PC-3 (cell line): ENCODE data around the gene TEX14. TPM values are rescaled to one million over a fixed set of nuclear protein-coding genes. Genes with fewer than 3 reads are reported as not detected.
A peak's percentile ranks its signal among the peaks of the same experiment; 100 is the strongest.
"Not testable (repeated sequence)": the region's sequence is repeated elsewhere in the genome, so short reads cannot be mapped to it uniquely, and the experiment has no call there.

ENCODE experiments used
- ATAC-seq: fragments of 200-7000 bp; cut with Tn5 transposase; 2 replicates; pipeline ENCODE4 v1.9.1; 2020; ENCODE audit warnings: mild to moderate bottlenecking, moderate library complexity
- BruUV-seq: library from RNA; stranded (reverse); fragments of 400-500 nt; replicated peaks from 2 replicates; lab custom pipeline; 2021; lab: Mats Ljungman, UMichigan
- CTCF ChIA-PET: fragments of 300-600 bp; sonication (Branson Sonifier 250); formaldehyde crosslinking; loops from one replicate; lab custom pipeline; 2022; ENCODE audit warnings: antibody characterized with exemption; lab: Charles Lee
- POLR2A ChIA-PET: fragments of 300-600 bp; sonication (Branson Sonifier 250); formaldehyde crosslinking; loops from one replicate; lab custom pipeline; 2022; ENCODE audit warnings: antibody characterized with exemption; ENCODE audit not compliant: unreplicated experiment; lab: Charles Lee
- DNase-seq: peaks from one replicate; pipeline ENCODE4 v3.0.0-alpha.2; 2015
- H2AFZ ChIP-seq: fragments of 300-600 bp; sonication (generic); 2 replicates; pipeline ENCODE4 v1.6.0; 2016; ENCODE audit warnings: antibody characterized with exemption, low read length
- H3F3A ChIP-seq: fragments of 300-600 bp; sonication (generic); one replicate; pipeline ENCODE4 v1.6.0; 2017; ENCODE audit warnings: antibody characterized with exemption, low read length, control low read depth, mild to moderate bottlenecking; ENCODE audit not compliant: unreplicated experiment
- H3K27ac ChIP-seq: fragments of 300-600 bp; sonication (generic); 2 replicates; pipeline ENCODE4 v1.5.1; 2016; ENCODE audit warnings: mild to moderate bottlenecking, low read length
- H3K27me3 ChIP-seq: fragments of 300-600 bp; sonication (generic); 2 replicates; pipeline ENCODE4 v1.6.1; 2016; ENCODE audit warnings: low read length, mixed read lengths
- H3K36me3 ChIP-seq: fragments of 300-600 bp; sonication (generic); 2 replicates; pipeline ENCODE4 v1.6.1; 2016; ENCODE audit warnings: low read depth, mixed run types, low read length, mixed read lengths
- H3K4me1 ChIP-seq: fragments of 300-600 bp; sonication (generic); 2 replicates; pipeline ENCODE4 v1.5.1; 2016; ENCODE audit warnings: low read length; ENCODE audit not compliant: insufficient read depth
- H3K4me2 ChIP-seq: fragments of 300-600 bp; sonication (generic); 2 replicates; pipeline ENCODE4 v1.6.0; 2016; ENCODE audit warnings: low read length
- H3K4me3 ChIP-seq: fragments of 300-600 bp; sonication (generic); 2 replicates; pipeline ENCODE4 v1.5.1; 2016; ENCODE audit warnings: mild to moderate bottlenecking, low read length, mixed read lengths
- H3K79me2 ChIP-seq: fragments of 300-600 bp; sonication (generic); 2 replicates; pipeline ENCODE4 v1.6.1; 2017; ENCODE audit warnings: low read length, mixed read lengths
- H3K9ac ChIP-seq: fragments of 300-600 bp; sonication (generic); 2 replicates; pipeline ENCODE4 v1.6.0; 2016; ENCODE audit warnings: mild to moderate bottlenecking, low read length
- H3K9me2 ChIP-seq: fragments of 300-600 bp; sonication (generic); replicated peaks from 2 replicates; pipeline ENCODE4 v1.6.1; 2016; ENCODE audit warnings: mixed run types, low read length, mixed read lengths
- H3K9me3 ChIP-seq: fragments of 300-600 bp; sonication (generic); 2 replicates; pipeline ENCODE4 v1.6.1; 2016; ENCODE audit warnings: low read length, mixed read lengths
- H4K20me1 ChIP-seq: fragments of 300-600 bp; sonication (generic); 2 replicates; pipeline ENCODE4 v1.6.1; 2016; ENCODE audit warnings: low read length, mixed read lengths
- CTCF ChIP-seq: fragments of 300-600 bp; sonication (generic); conservative IDR thresholded peaks from 2 replicates; pipeline ENCODE4 v1.5.1; 2017; ENCODE audit warnings: antibody characterized with exemption, low read depth, mild to moderate bottlenecking, low read length
- EZH2 ChIP-seq: fragments of 300-600 bp; sonication (generic); IDR thresholded peaks from one replicate; pipeline ENCODE4 v1.6.1; 2017; ENCODE audit warnings: antibody characterized with exemption, mild to moderate bottlenecking, low read length; ENCODE audit not compliant: unreplicated experiment
- EZH2phosphoT487 ChIP-seq: fragments of 300-600 bp; sonication (generic); IDR thresholded peaks from 2 replicates; pipeline ENCODE4 v1.6.1; 2018; ENCODE audit warnings: mild to moderate bottlenecking, antibody characterized with exemption, low read length, borderline replicate concordance
- intact Hi-C: fragments of 100-400 bp; cut with micrococcal nuclease; formaldehyde crosslinking; loops from 2 replicates; pipeline ENCODE4 v1.9.0; 2023
- total RNA-seq: library from RNA; depleted of rRNA; stranded (reverse); fragments of >200 nt; gene quantifications from 2 replicates; pipeline ENCODE4 v1.2.3, GENCODE V29; 2014

Gene TEX14
- total RNA-seq, 1 experiment from 2014 or later, result 0.29 TPM

- DNase-seq (peak; percentile 98), ATAC-seq (peak; percentile 91)
- ChIA-PET CTCF (interaction anchor here (0.7 kb wide), 1 partner anchor 99 kb away, joined by 3 read pairs; no protein-coding TSS in a partner anchor), POLR2A (interaction anchor here (0.5 to 1.2 kb wide), 6 partner anchors 27 to 87 kb away, joined by 3 to 14 read pairs (median 9); no protein-coding TSS in a partner anchor)
- Histone ChIP-seq H2AFZ (peak overlapping the region; percentile 73), H3K4me3 (peak overlapping the region; percentile 56), H3K4me1 (0 out of 2 replicates have a peak, but pooled peaks cover 8% of the 10 kb centered on the region), H3K9ac (peak overlapping the region; percentile 81), H4K20me1 (no peaks in the 10 kb centered on the region), H3K36me3 (no peaks in the 10 kb centered on the region), H3F3A (peaks cover 6% of the 10 kb centered on the region), H3K9me2 (no peaks in the 10 kb centered on the region), H3K4me2 (peak overlapping the region; percentile 75), H3K79me2 (no peaks in the 10 kb centered on the region), H3K9me3 (no peaks in the 10 kb centered on the region), H3K27me3 (no peaks in the 10 kb centered on the region), H3K27ac (peak overlapping the region; percentile 89)
- intact Hi-C loops, result loop anchor here (1.0 kb wide), 4 partner anchors 8 to 141 kb away; no protein-coding TSS in a partner anchor
- no peak for TF ChIP-seq EZH2
- no peak for TF ChIP-seq CTCF
- TF ChIP-seq EZH2phosphoT487, result no peak
- TSS peak; percentile 100 for BruUV-seq
Observed at GRCh38 chr17:58658804-58659713, 32.8 kb downstream of the TEX14 start.

GRCh38 chr17:58657962-58658803 lies 33.7 kb downstream of the TEX14 start:
- H3K4me1 ChIP-seq, H3F3A ChIP-seq, H3K9me3 ChIP-seq, H3K9me2 ChIP-seq, H3K27ac ChIP-seq, H3K9ac ChIP-seq, intact Hi-C loops, H3K4me3 ChIP-seq, H4K20me1 ChIP-seq, BruUV-seq, H3K36me3 ChIP-seq, H3K79me2 ChIP-seq, H2AFZ ChIP-seq, H3K27me3 ChIP-seq: not testable (repeated sequence)
- POLR2A ChIA-PET, result interaction anchor here (0.7 to 1.2 kb wide), 4 partner anchors 26 to 86 kb away, joined by 3 to 12 read pairs (median 6); no protein-coding TSS in a partner anchor
- ATAC-seq (peak; percentile 11; the same call in 1 of the 2 replicates), DNase-seq (peak; percentile 49)
- CTCF ChIA-PET, result interaction anchor here (0.7 kb wide), 1 partner anchor 98 kb away, joined by 3 read pairs; no protein-coding TSS in a partner anchor
- H3K4me2 ChIP-seq, result peak overlapping the region; percentile 75

GRCh38 chr17:58648236-58648635 lies 43.6 kb downstream of the TEX14 start:
- H3K4me3 ChIP-seq, result no peak overlapping the region
- BruUV-seq, result no TSS peak
- no peaks in the 10 kb centered on the region for H4K20me1 ChIP-seq
- TF ChIP-seq CTCF (no peak), EZH2phosphoT487 (no peak), EZH2 (no peak)
- H3K9me2 ChIP-seq, result no peaks in the 10 kb centered on the region
- H3K4me2 ChIP-seq, result no peak overlapping the region
- H3K4me1 ChIP-seq, result peaks cover 3% of the 10 kb centered on the region
- H3K36me3 ChIP-seq, result no peaks in the 10 kb centered on the region
- POLR2A ChIA-PET, result interaction anchor here (0.6 kb wide), 1 partner anchor 17 kb away, joined by 4 read pairs; no protein-coding TSS in a partner anchor
- CTCF ChIA-PET, result no interaction called here
- intact Hi-C loops, result no loop called here
- no peak overlapping the region for H3K27ac ChIP-seq
- H3K27me3 ChIP-seq, result no peaks in the 10 kb centered on the region
- H3K9ac ChIP-seq, result no peak overlapping the region
- no peaks in the 10 kb centered on the region for H3F3A ChIP-seq
- no peaks in the 10 kb centered on the region for H3K79me2 ChIP-seq
- no peak for ATAC-seq
- DNase-seq, result no peak
- no peaks in the 10 kb centered on the region for H3K9me3 ChIP-seq
- no peak overlapping the region for H2AFZ ChIP-seq
